ENCODE data around the gene PEF1. TPM values are rescaled to one million over a fixed set of nuclear protein-coding genes. Genes with fewer than 3 reads are reported as not detected.
"Not testable (repeated sequence)": the region's sequence is repeated elsewhere in the genome, so short reads cannot be mapped to it uniquely, and the experiment has no call there.

Gene PEF1
- total RNA-seq, 1 experiment from 2014 or later = 56.3 TPM

- BruUV-seq (replicated peaks) = no TSS peak
- TF ChIP-seq CTCF (conservative IDR thresholded peaks at IDR 0.05; ENCODE audit: low read depth, low read length) (peak; percentile 84), EZH2 (IDR thresholded peaks at IDR 0.05; ENCODE audit: borderline replicate concordance, low read depth, low read length, poor library complexity, severe bottlenecking) (no peak)
- CTCF ChIA-PET = interaction anchor here (0.6 kb wide), 2 partner anchors 261 to 404 kb away, joined by 3 to 6 read pairs; no protein-coding TSS in a partner anchor
- Histone ChIP-seq H3K9me3 (ENCODE audit: low read depth, low read length, poor library complexity, severe bottlenecking) (no peaks in the 10 kb centered on the region), H3K4me3 (ENCODE audit: low read depth, low read length, poor library complexity, severe bottlenecking) (no peak overlapping the region), H3K27ac (ENCODE audit: low read depth, low read length, poor library complexity, severe bottlenecking) (no peak overlapping the region), H3K4me1 (ENCODE audit: insufficient read depth, low read length, poor library complexity, severe bottlenecking) (peaks cover 13% of the 10 kb centered on the region), H3K27me3 (replicated peaks; ENCODE audit: insufficient read depth, low read depth, low read length, poor library complexity) (no peaks in the 10 kb centered on the region), H3K36me3 (ENCODE audit: insufficient read depth, low read length, poor library complexity, severe bottlenecking) (no peaks in the 10 kb centered on the region)
- intact Hi-C loops (cut with micrococcal nuclease; ENCODE audit: unreplicated experiment) = no loop called here
- POLR2A ChIA-PET (ENCODE audit: low non-redundant PET) = no interaction called here
- peak; percentile 73 for DNase-seq (ENCODE audit: low spot score)
Measured at GRCh38 chr1:31587720-31588423, 56.8 kb downstream of the PEF1 start.

GRCh38 chr1:31587328-31587699 lies 57.4 kb downstream of the PEF1 start:
- H3K27ac ChIP-seq (ENCODE audit: low read depth, low read length, poor library complexity, severe bottlenecking); H3K27me3 ChIP-seq (replicated peaks; ENCODE audit: insufficient read depth, low read depth, low read length, poor library complexity); CTCF ChIA-PET; intact Hi-C loops (cut with micrococcal nuclease; ENCODE audit: unreplicated experiment); H3K4me3 ChIP-seq (ENCODE audit: low read depth, low read length, poor library complexity, severe bottlenecking); H3K9me3 ChIP-seq (ENCODE audit: low read depth, low read length, poor library complexity, severe bottlenecking); H3K36me3 ChIP-seq (ENCODE audit: insufficient read depth, low read length, poor library complexity, severe bottlenecking); BruUV-seq (replicated peaks); POLR2A ChIA-PET (ENCODE audit: low non-redundant PET); DNase-seq (ENCODE audit: low spot score): not testable (repeated sequence)
- peaks cover 13% of the 10 kb centered on the region for H3K4me1 ChIP-seq (ENCODE audit: insufficient read depth, low read length, poor library complexity, severe bottlenecking)

- intact Hi-C loops (cut with micrococcal nuclease; ENCODE audit: unreplicated experiment) = no loop called here
- CTCF ChIA-PET = no interaction called here
- no TSS peak for BruUV-seq (replicated peaks)
- POLR2A ChIA-PET (ENCODE audit: low non-redundant PET) = interaction anchor here (0.6 kb wide), 1 partner anchor 316 kb away, joined by 3 read pairs; no protein-coding TSS in a partner anchor
- H3K27me3 ChIP-seq (replicated peaks; ENCODE audit: insufficient read depth, low read depth, low read length, poor library complexity) = no peaks in the 10 kb centered on the region
- H3K4me3 ChIP-seq (ENCODE audit: low read depth, low read length, poor library complexity, severe bottlenecking) = no peak overlapping the region
- DNase-seq (ENCODE audit: low spot score) = no peak
- H3K4me1 ChIP-seq (ENCODE audit: insufficient read depth, low read length, poor library complexity, severe bottlenecking) = peaks cover 13% of the 10 kb centered on the region
- no peak overlapping the region for H3K27ac ChIP-seq (ENCODE audit: low read depth, low read length, poor library complexity, severe bottlenecking)
- H3K36me3 ChIP-seq (ENCODE audit: insufficient read depth, low read length, poor library complexity, severe bottlenecking) = no peaks in the 10 kb centered on the region
- no peaks in the 10 kb centered on the region for H3K9me3 ChIP-seq (ENCODE audit: low read depth, low read length, poor library complexity, severe bottlenecking)
- TF ChIP-seq CTCF (conservative IDR thresholded peaks at IDR 0.05; ENCODE audit: low read depth, low read length) = no peak
- TF ChIP-seq EZH2 (IDR thresholded peaks at IDR 0.05; ENCODE audit: borderline replicate concordance, low read depth, low read length, poor library complexity, severe bottlenecking) = no peak
Measured at GRCh38 chr1:31586376-31587327, 58.0 kb downstream of the PEF1 start.

Measured in A673 (cell line).